Measurements from ENCODE around the gene AHNAK.

The AHNAK gene

GRCh38 chr11:62433904-62434276 lies 112.7 kb downstream of the AHNAK start:
- no peaks in the 10 kb centered on the region for H3K27me3 ChIP-seq (ENCODE audit: control insufficient read depth in 1 of 2, insufficient read depth in 2 of 2, low read length in 2 of 2)
- peaks cover 36 to 41% of the 10 kb centered on the region in 2 donors for H3K4me1 ChIP-seq (ENCODE audit: control insufficient read depth in 1 of 2, insufficient read depth in 2 of 2, low read length in 2 of 2)
- no peaks in the 10 kb centered on the region for H3K36me3 ChIP-seq (ENCODE audit: control insufficient read depth in 1 of 2, insufficient read depth in 2 of 2, low read length in 2 of 2)
- H3K27ac ChIP-seq (ENCODE audit: low read depth, low read length) = no peak overlapping the region
- H3K9me3 ChIP-seq (ENCODE audit: control insufficient read depth in 1 of 2, low read length in 2 of 2) = no peaks in the 10 kb centered on the region
- no peak overlapping the region for H3K4me3 ChIP-seq (ENCODE audit: low read depth in 1 of 2, low read length in 2 of 2)
- H3K9ac ChIP-seq (ENCODE audit: low read depth in 1 of 2, low read length in 2 of 2) = no peak overlapping the region

- Histone ChIP-seq H3K27me3 (ENCODE audit: control insufficient read depth in 1 of 2, insufficient read depth in 2 of 2, low read length in 2 of 2) (no peaks in the 10 kb centered on the region), H3K36me3 (ENCODE audit: control insufficient read depth in 1 of 2, insufficient read depth in 2 of 2, low read length in 2 of 2) (no peaks in the 10 kb centered on the region), H3K27ac (ENCODE audit: low read depth, low read length) (no peak overlapping the region), H3K9me3 (ENCODE audit: control insufficient read depth in 1 of 2, low read length in 2 of 2) (no peaks in the 10 kb centered on the region), H3K4me1 (ENCODE audit: control insufficient read depth in 1 of 2, insufficient read depth in 2 of 2, low read length in 2 of 2) (peaks cover 33 to 41% of the 10 kb centered on the region in 2 donors), H3K4me3 (ENCODE audit: low read depth in 1 of 2, low read length in 2 of 2) (no peak overlapping the region), H3K9ac (ENCODE audit: low read depth in 1 of 2, low read length in 2 of 2) (no peak overlapping the region)
These were observed 113.3 kb downstream of the AHNAK start for GRCh38 chr11:62433141-62433903.

- no peak overlapping the region for H3K9ac ChIP-seq (ENCODE audit: low read depth in 1 of 2, low read length in 2 of 2)
- H3K4me1 ChIP-seq (ENCODE audit: control insufficient read depth in 1 of 2, insufficient read depth in 2 of 2, low read length in 2 of 2) = peaks cover 36 to 44% of the 10 kb centered on the region in 2 donors
- no peaks in the 10 kb centered on the region for H3K36me3 ChIP-seq (ENCODE audit: control insufficient read depth in 1 of 2, insufficient read depth in 2 of 2, low read length in 2 of 2)
- no peak overlapping the region for H3K27ac ChIP-seq (ENCODE audit: low read depth, low read length)
- no peak overlapping the region for H3K4me3 ChIP-seq (ENCODE audit: low read depth in 1 of 2, low read length in 2 of 2)
- no peaks in the 10 kb centered on the region for H3K9me3 ChIP-seq (ENCODE audit: control insufficient read depth in 1 of 2, low read length in 2 of 2)
- no peaks in the 10 kb centered on the region for H3K27me3 ChIP-seq (ENCODE audit: control insufficient read depth in 1 of 2, insufficient read depth in 2 of 2, low read length in 2 of 2)
These were observed 113.9 kb downstream of the AHNAK start for GRCh38 chr11:62432695-62433094.

- Histone ChIP-seq H3K27ac (ENCODE audit: low read depth, low read length) (no peak overlapping the region), H3K9me3 (ENCODE audit: control insufficient read depth in 1 of 2, low read length in 2 of 2) (no peaks in the 10 kb centered on the region), H3K9ac (ENCODE audit: low read depth in 1 of 2, low read length in 2 of 2) (no peak overlapping the region), H3K4me1 (ENCODE audit: control insufficient read depth in 1 of 2, insufficient read depth in 2 of 2, low read length in 2 of 2) (peaks cover 48 to 56% of the 10 kb centered on the region in 2 donors), H3K36me3 (ENCODE audit: control insufficient read depth in 1 of 2, insufficient read depth in 2 of 2, low read length in 2 of 2) (no peaks in the 10 kb centered on the region), H3K4me3 (ENCODE audit: low read depth in 1 of 2, low read length in 2 of 2) (no peak overlapping the region), H3K27me3 (ENCODE audit: control insufficient read depth in 1 of 2, insufficient read depth in 2 of 2, low read length in 2 of 2) (no peaks in the 10 kb centered on the region)
These were observed 115.3 kb downstream of the AHNAK start for GRCh38 chr11:62431171-62431901.

GRCh38 chr11:62430425-62430824 lies 116.2 kb downstream of the AHNAK start:
- Histone ChIP-seq H3K4me3 (ENCODE audit: low read depth in 1 of 2, low read length in 2 of 2) (no peak overlapping the region), H3K4me1 (ENCODE audit: control insufficient read depth in 1 of 2, insufficient read depth in 2 of 2, low read length in 2 of 2) (peaks cover 50 to 52% of the 10 kb centered on the region in 2 donors), H3K27me3 (ENCODE audit: control insufficient read depth in 1 of 2, insufficient read depth in 2 of 2, low read length in 2 of 2) (no peaks in the 10 kb centered on the region), H3K36me3 (ENCODE audit: control insufficient read depth in 1 of 2, insufficient read depth in 2 of 2, low read length in 2 of 2) (no peaks in the 10 kb centered on the region), H3K27ac (ENCODE audit: low read depth, low read length) (no peak overlapping the region), H3K9me3 (ENCODE audit: control insufficient read depth in 1 of 2, low read length in 2 of 2) (no peaks in the 10 kb centered on the region), H3K9ac (ENCODE audit: low read depth in 1 of 2, low read length in 2 of 2) (no peak overlapping the region)

GRCh38 chr11:62428871-62429560 lies 117.6 kb downstream of the AHNAK start:
- Histone ChIP-seq H3K4me3 (ENCODE audit: low read depth in 1 of 2, low read length in 2 of 2) (no peak overlapping the region), H3K9me3 (ENCODE audit: control insufficient read depth in 1 of 2, low read length in 2 of 2) (no peaks in the 10 kb centered on the region), H3K9ac (ENCODE audit: low read depth in 1 of 2, low read length in 2 of 2) (no peak overlapping the region), H3K27ac (ENCODE audit: low read depth, low read length) (no peak overlapping the region), H3K36me3 (ENCODE audit: control insufficient read depth in 1 of 2, insufficient read depth in 2 of 2, low read length in 2 of 2) (no peaks in the 10 kb centered on the region), H3K4me1 (ENCODE audit: control insufficient read depth in 1 of 2, insufficient read depth in 2 of 2, low read length in 2 of 2) (peaks cover 50 to 52% of the 10 kb centered on the region in 2 donors), H3K27me3 (ENCODE audit: control insufficient read depth in 1 of 2, insufficient read depth in 2 of 2, low read length in 2 of 2) (no peaks in the 10 kb centered on the region)

GRCh38 chr11:62427630-62428233 lies 118.9 kb downstream of the AHNAK start:
- no peak overlapping the region for H3K4me3 ChIP-seq (ENCODE audit: low read depth in 1 of 2, low read length in 2 of 2)
- H3K9me3 ChIP-seq (ENCODE audit: control insufficient read depth in 1 of 2, low read length in 2 of 2) = no peaks in the 10 kb centered on the region
- no peak overlapping the region for H3K9ac ChIP-seq (ENCODE audit: low read depth in 1 of 2, low read length in 2 of 2)
- H3K36me3 ChIP-seq (ENCODE audit: control insufficient read depth in 1 of 2, insufficient read depth in 2 of 2, low read length in 2 of 2) = no peaks in the 10 kb centered on the region
- no peak overlapping the region for H3K27ac ChIP-seq (ENCODE audit: low read depth, low read length)
- H3K4me1 ChIP-seq (ENCODE audit: control insufficient read depth in 1 of 2, insufficient read depth in 2 of 2, low read length in 2 of 2) = peaks cover 38 to 39% of the 10 kb centered on the region in 2 donors
- H3K27me3 ChIP-seq (ENCODE audit: control insufficient read depth in 1 of 2, insufficient read depth in 2 of 2, low read length in 2 of 2) = no peaks in the 10 kb centered on the region

GRCh38 chr11:62423012-62423411 lies 123.6 kb downstream of the AHNAK start:
- Histone ChIP-seq H3K27ac (ENCODE audit: low read depth, low read length) (no peak overlapping the region), H3K27me3 (ENCODE audit: control insufficient read depth in 1 of 2, insufficient read depth in 2 of 2, low read length in 2 of 2) (no peaks in the 10 kb centered on the region), H3K9me3 (ENCODE audit: control insufficient read depth in 1 of 2, low read length in 2 of 2) (no peaks in the 10 kb centered on the region), H3K4me1 (ENCODE audit: control insufficient read depth in 1 of 2, insufficient read depth in 2 of 2, low read length in 2 of 2) (peaks cover 17% of the 10 kb centered on the region in 2 donors), H3K4me3 (ENCODE audit: low read depth in 1 of 2, low read length in 2 of 2) (no peak overlapping the region), H3K9ac (ENCODE audit: low read depth in 1 of 2, low read length in 2 of 2) (no peak overlapping the region), H3K36me3 (ENCODE audit: control insufficient read depth in 1 of 2, insufficient read depth in 2 of 2, low read length in 2 of 2) (no peaks in the 10 kb centered on the region)

GRCh38 chr11:62421996-62422395 lies 124.6 kb downstream of the AHNAK start:
- H3K36me3 ChIP-seq (ENCODE audit: control insufficient read depth in 1 of 2, insufficient read depth in 2 of 2, low read length in 2 of 2) = no peaks in the 10 kb centered on the region
- no peaks in the 10 kb centered on the region for H3K9me3 ChIP-seq (ENCODE audit: control insufficient read depth in 1 of 2, low read length in 2 of 2)
- no peak overlapping the region for H3K4me3 ChIP-seq (ENCODE audit: low read depth in 1 of 2, low read length in 2 of 2)
- H3K27me3 ChIP-seq (ENCODE audit: control insufficient read depth in 1 of 2, insufficient read depth in 2 of 2, low read length in 2 of 2) = no peaks in the 10 kb centered on the region
- H3K9ac ChIP-seq (ENCODE audit: low read depth in 1 of 2, low read length in 2 of 2) = no peak overlapping the region
- H3K27ac ChIP-seq (ENCODE audit: low read depth, low read length) = no peak overlapping the region
- peaks cover 9% of the 10 kb centered on the region in 2 donors for H3K4me1 ChIP-seq (ENCODE audit: control insufficient read depth in 1 of 2, insufficient read depth in 2 of 2, low read length in 2 of 2)

GRCh38 chr11:62420882-62421281 lies 125.7 kb downstream of the AHNAK start:
- no peaks in the 10 kb centered on the region for H3K36me3 ChIP-seq (ENCODE audit: control insufficient read depth in 1 of 2, insufficient read depth in 2 of 2, low read length in 2 of 2)
- H3K27ac ChIP-seq (ENCODE audit: low read depth, low read length) = no peak overlapping the region
- H3K27me3 ChIP-seq (ENCODE audit: control insufficient read depth in 1 of 2, insufficient read depth in 2 of 2, low read length in 2 of 2) = no peaks in the 10 kb centered on the region
- no peaks in the 10 kb centered on the region for H3K9me3 ChIP-seq (ENCODE audit: control insufficient read depth in 1 of 2, low read length in 2 of 2)
- H3K4me1 ChIP-seq (ENCODE audit: control insufficient read depth in 1 of 2, insufficient read depth in 2 of 2, low read length in 2 of 2) = no peaks in the 10 kb centered on the region
- no peak overlapping the region for H3K9ac ChIP-seq (ENCODE audit: low read depth in 1 of 2, low read length in 2 of 2)
- no peak overlapping the region for H3K4me3 ChIP-seq (ENCODE audit: low read depth in 1 of 2, low read length in 2 of 2)
